Measurements from ENCODE around the gene GBX1. TPM values are rescaled to one million over a fixed set of nuclear protein-coding genes. Genes with fewer than 3 reads are reported as not detected.

GBX1 gene
- total RNA-seq, 2 donors from 2014 or later = not detected

- Histone ChIP-seq H3K9ac (ENCODE audit: extremely low read depth, low read length, poor library complexity, severe bottlenecking) (no peak overlapping the region), H3K4me1 (ENCODE audit: control insufficient read depth, insufficient read depth, low read length) (no peaks in the 10 kb centered on the region), H3K9me3 (ENCODE audit: control insufficient read depth, low read length) (no peaks in the 10 kb centered on the region), H3K4me3 (ENCODE audit: low read length) (no peak overlapping the region), H3K27me3 (ENCODE audit: control insufficient read depth, insufficient read depth, low read length, poor library complexity, severe bottlenecking) (peaks cover 6% of the 10 kb centered on the region), H3K27ac (ENCODE audit: low read depth, low read length) (no peak overlapping the region), H3K36me3 (ENCODE audit: control insufficient read depth, insufficient read depth, low read length) (no peaks in the 10 kb centered on the region)
- Mint-ChIP-seq H3K9me3 (no peaks in the 10 kb centered on the region), H3K4me1 (peaks cover 3% of the 10 kb centered on the region), H3K27me3 (ENCODE audit: insufficient read depth) (peaks cover 52% of the 10 kb centered on the region), H3K36me3 (ENCODE audit: low read depth) (no peaks in the 10 kb centered on the region), H3K27ac (no peak overlapping the region), H3K4me3 (no peak overlapping the region)
- no peak for TF ChIP-seq CTCF (conservative IDR thresholded peaks at IDR 0.05)
- 89 to 94% methylated on average over 2 to 3 of the region's 3 CpGs for WGBS, 2 experiments (ENCODE audit: insufficient coverage in 1 of 2, insufficient read length in 1 of 2)
- DNase-seq = no peak
Observed at GRCh38 chr7:151201344-151201743, 33.9 kb upstream of the GBX1 start.

- Mint-ChIP-seq H3K27ac (no peak overlapping the region), H3K4me3 (no peak overlapping the region)
- WGBS, 2 experiments (ENCODE audit: insufficient coverage in 1 of 2, insufficient read length in 1 of 2) = 83 to 86% methylated on average over 27 to 30 of the region's 30 CpGs
Observed at GRCh38 chr7:151198945-151199848, 31.7 kb upstream of the GBX1 start.

GRCh38 chr7:151197932-151198331, 30.4 kb upstream of the GBX1 start:
- H3K27ac ChIP-seq (ENCODE audit: low read depth, low read length) = no peak overlapping the region
- H3K9me3 ChIP-seq (ENCODE audit: control insufficient read depth, low read length) = no peaks in the 10 kb centered on the region
- H3K4me3 ChIP-seq (ENCODE audit: low read length) = no peak overlapping the region
- Mint-ChIP-seq H3K4me3 (no peak overlapping the region), H3K4me1 (peaks cover 3% of the 10 kb centered on the region), H3K36me3 (ENCODE audit: low read depth) (no peaks in the 10 kb centered on the region), H3K27me3 (ENCODE audit: insufficient read depth) (peaks cover 21% of the 10 kb centered on the region), H3K27ac (no peak overlapping the region), H3K9me3 (no peaks in the 10 kb centered on the region)
- H3K4me1 ChIP-seq (ENCODE audit: control insufficient read depth, insufficient read depth, low read length) = no peaks in the 10 kb centered on the region
- H3K27me3 ChIP-seq (ENCODE audit: control insufficient read depth, insufficient read depth, low read length, poor library complexity, severe bottlenecking) = no peaks in the 10 kb centered on the region
- H3K36me3 ChIP-seq (ENCODE audit: control insufficient read depth, insufficient read depth, low read length) = no peaks in the 10 kb centered on the region
- no peak for TF ChIP-seq CTCF (conservative IDR thresholded peaks at IDR 0.05)
- H3K9ac ChIP-seq (ENCODE audit: extremely low read depth, low read length, poor library complexity, severe bottlenecking) = no peak overlapping the region
- no peak for DNase-seq

More at GRCh38 chr7:151198945-151199848, 31.7 kb upstream of the GBX1 start:
- Mint-ChIP-seq H3K4me1 (peaks cover 3% of the 10 kb centered on the region), H3K9me3 (no peaks in the 10 kb centered on the region), H3K27me3 (ENCODE audit: insufficient read depth) (peaks cover 32% of the 10 kb centered on the region), H3K36me3 (ENCODE audit: low read depth) (no peaks in the 10 kb centered on the region)
- Histone ChIP-seq H3K36me3 (ENCODE audit: control insufficient read depth, insufficient read depth, low read length) (no peaks in the 10 kb centered on the region), H3K9me3 (ENCODE audit: control insufficient read depth, low read length) (no peaks in the 10 kb centered on the region), H3K4me1 (ENCODE audit: control insufficient read depth, insufficient read depth, low read length) (no peaks in the 10 kb centered on the region), H3K27ac (ENCODE audit: low read depth, low read length) (peak overlapping the region; percentile 44), H3K4me3 (ENCODE audit: low read length) (no peak overlapping the region), H3K9ac (ENCODE audit: extremely low read depth, low read length, poor library complexity, severe bottlenecking) (no peak overlapping the region), H3K27me3 (ENCODE audit: control insufficient read depth, insufficient read depth, low read length, poor library complexity, severe bottlenecking) (no peaks in the 10 kb centered on the region)
- DNase-seq = peak; percentile 75
- no peak for TF ChIP-seq CTCF (conservative IDR thresholded peaks at IDR 0.05)

All from endodermal cell (in vitro differentiated cells).